ENCODE data around the gene PCDHAC2. TPM values are rescaled to one million over a fixed set of nuclear protein-coding genes. Genes with fewer than 3 reads are reported as not detected.

Gene PCDHAC2
- total and polyA plus RNA-seq, 2 experiments from 2014 or later = 18.9 to 47.8 TPM

DNA sequence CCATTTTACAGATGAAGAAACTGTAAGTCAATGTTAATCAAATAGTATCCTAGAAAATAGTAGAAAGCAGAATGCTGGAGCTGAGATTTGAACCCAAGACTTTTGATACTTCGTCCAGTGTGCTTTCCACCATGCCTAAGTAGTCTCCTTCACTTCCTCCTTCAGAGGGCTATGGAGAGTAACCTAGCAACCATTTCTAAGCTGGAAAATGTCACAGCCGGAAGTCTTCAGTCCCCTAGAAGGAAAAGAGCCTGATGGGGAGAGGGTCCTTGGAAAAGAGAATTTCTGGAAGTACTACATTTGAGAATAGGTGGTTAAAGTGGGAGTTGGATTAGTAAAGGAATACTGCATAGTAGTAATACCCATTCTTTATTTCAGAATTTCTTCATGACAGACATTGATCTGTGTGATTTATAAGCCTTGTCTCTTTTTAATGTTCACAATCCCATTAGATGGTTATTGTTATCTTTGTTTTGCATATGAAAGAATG lies 32.7 kb downstream of the PCDHAC2 start:
- TF ChIP-seq, protein P1, sequence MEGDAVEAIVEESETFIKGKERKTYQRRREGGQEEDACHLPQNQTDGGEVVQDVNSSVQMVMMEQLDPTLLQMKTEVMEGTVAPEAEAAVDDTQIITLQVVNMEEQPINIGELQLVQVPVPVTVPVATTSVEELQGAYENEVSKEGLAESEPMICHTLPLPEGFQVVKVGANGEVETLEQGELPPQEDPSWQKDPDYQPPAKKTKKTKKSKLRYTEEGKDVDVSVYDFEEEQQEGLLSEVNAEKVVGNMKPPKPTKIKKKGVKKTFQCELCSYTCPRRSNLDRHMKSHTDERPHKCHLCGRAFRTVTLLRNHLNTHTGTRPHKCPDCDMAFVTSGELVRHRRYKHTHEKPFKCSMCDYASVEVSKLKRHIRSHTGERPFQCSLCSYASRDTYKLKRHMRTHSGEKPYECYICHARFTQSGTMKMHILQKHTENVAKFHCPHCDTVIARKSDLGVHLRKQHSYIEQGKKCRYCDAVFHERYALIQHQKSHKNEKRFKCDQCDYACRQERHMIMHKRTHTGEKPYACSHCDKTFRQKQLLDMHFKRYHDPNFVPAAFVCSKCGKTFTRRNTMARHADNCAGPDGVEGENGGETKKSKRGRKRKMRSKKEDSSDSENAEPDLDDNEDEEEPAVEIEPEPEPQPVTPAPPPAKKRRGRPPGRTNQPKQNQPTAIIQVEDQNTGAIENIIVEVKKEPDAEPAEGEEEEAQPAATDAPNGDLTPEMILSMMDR (IDR thresholded peaks at IDR 0.05; ENCODE audit: low read depth, low read length) = no peak
- H3K9me3 ChIP-seq (ENCODE audit: low read depth) = no peaks in the 10 kb centered on the region
- H3K4me1 ChIP-seq (ENCODE audit: low read depth) = peaks cover 32% of the 10 kb centered on the region
- H3K36me3 ChIP-seq = no peaks in the 10 kb centered on the region
- DNase-seq (ENCODE audit: low read depth in 1 of 2, low spot score in 1 of 2) = no peak
- no peak overlapping the region for H3K4me3 ChIP-seq
- no peaks in the 10 kb centered on the region for H3K27me3 ChIP-seq
- H3K27ac ChIP-seq = no peak overlapping the region

DNA sequence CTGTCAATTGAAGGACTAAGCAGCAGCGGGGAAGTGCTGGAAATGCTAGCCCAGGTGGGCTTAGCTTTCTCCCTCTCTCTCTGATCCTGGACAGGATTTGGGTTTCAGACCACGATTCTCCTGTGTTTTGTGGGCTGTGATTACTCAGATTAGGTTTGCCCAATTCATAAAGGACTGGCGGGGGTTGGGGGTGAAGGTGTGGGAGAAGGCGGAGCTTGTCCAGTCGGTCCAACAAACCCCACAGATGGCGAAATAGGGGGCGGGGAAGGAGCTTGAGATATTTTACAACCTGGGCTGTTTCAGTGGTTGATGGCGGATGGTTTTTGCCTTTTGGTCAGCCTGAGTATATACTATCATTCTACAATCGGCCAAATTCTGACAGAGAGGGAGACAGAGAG lies 35.2 kb downstream of the PCDHAC2 start:
- Histone ChIP-seq H3K4me3 (peak overlapping the region; percentile 9), H3K27me3 (no peaks in the 10 kb centered on the region), H3K4me1 (ENCODE audit: low read depth) (peaks cover 31% of the 10 kb centered on the region), H3K9me3 (ENCODE audit: low read depth) (no peaks in the 10 kb centered on the region), H3K27ac (no peak overlapping the region), H3K36me3 (no peaks in the 10 kb centered on the region)
- TF ChIP-seq, protein P1 (IDR thresholded peaks at IDR 0.05; ENCODE audit: low read depth, low read length) = no peak
- DNase-seq (ENCODE audit: low read depth in 1 of 2, low spot score in 1 of 2) = peak in 1 of 2 donors; percentile 11

DNA sequence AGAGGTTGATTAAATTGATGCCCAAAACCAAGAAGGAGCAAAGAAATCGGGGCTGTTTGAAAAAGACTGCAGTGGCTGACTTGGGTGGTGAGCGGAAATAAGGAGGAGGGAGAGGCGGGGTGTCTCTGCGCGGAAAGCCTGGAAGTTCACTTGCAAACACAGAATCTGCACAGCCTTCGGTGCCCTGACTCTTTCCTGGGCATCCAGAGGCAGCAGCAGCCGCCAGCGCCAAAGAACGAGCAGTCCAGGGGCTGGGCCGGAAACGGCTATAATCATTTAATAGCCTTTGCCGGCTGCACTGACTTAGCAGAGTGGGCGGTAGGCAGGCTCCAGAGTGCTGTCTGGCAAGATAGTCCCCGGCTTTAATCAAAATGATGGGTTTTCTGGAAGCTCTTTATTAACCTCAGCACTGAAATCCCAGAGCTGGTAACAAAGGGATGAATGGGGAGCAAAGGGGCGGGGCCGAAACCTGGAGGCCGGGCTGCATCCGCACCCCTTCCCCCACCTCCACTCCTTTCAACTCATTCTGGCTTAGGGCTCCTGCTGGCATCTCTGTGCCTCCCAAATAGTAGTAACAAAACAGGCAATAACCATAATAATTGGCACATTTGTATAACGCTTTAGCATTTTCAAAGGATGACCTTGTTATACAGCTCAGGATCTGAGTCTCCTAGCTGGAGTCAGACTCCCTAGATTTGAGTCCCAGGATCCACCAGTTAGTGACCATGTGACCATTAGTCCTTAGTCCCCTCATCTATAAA lies 35.7 kb downstream of the PCDHAC2 start:
- Histone ChIP-seq H3K27ac (no peak overlapping the region), H3K4me1 (ENCODE audit: low read depth) (peaks cover 30% of the 10 kb centered on the region), H3K4me3 (peak overlapping the region; percentile 9), H3K27me3 (no peaks in the 10 kb centered on the region), H3K36me3 (no peaks in the 10 kb centered on the region), H3K9me3 (ENCODE audit: low read depth) (no peaks in the 10 kb centered on the region)
- DNase-seq (ENCODE audit: low read depth in 1 of 2, low spot score in 1 of 2) = peak; percentile 6 to 55
- TF ChIP-seq, protein P1 (IDR thresholded peaks at IDR 0.05; ENCODE audit: low read depth, low read length) = no peak

DNA sequence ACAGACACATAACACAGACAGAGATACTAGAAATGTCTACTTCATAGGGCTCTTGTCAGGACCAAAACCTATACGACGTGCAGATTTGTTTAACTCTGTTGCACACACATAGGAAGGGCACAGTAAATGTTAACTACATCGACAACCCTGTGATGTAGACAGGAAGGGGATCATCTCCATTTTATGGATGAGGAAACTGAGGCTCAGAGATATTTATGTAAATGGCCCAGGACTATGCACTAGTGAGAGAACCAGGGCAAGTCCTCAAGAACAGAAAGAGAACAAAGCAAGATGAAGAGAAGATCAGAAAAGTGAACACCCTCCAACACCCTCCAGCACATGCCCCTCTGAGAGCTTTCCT lies 36.3 kb downstream of the PCDHAC2 start:
- DNase-seq (ENCODE audit: low read depth in 1 of 2, low spot score in 1 of 2) = no peak
- H3K36me3 ChIP-seq = no peaks in the 10 kb centered on the region
- no peaks in the 10 kb centered on the region for H3K27me3 ChIP-seq
- TF ChIP-seq, protein P1 (IDR thresholded peaks at IDR 0.05; ENCODE audit: low read depth, low read length) = no peak
- peaks cover 30% of the 10 kb centered on the region for H3K4me1 ChIP-seq (ENCODE audit: low read depth)
- no peak overlapping the region for H3K27ac ChIP-seq
- H3K4me3 ChIP-seq = no peak overlapping the region
- H3K9me3 ChIP-seq (ENCODE audit: low read depth) = no peaks in the 10 kb centered on the region

DNA sequence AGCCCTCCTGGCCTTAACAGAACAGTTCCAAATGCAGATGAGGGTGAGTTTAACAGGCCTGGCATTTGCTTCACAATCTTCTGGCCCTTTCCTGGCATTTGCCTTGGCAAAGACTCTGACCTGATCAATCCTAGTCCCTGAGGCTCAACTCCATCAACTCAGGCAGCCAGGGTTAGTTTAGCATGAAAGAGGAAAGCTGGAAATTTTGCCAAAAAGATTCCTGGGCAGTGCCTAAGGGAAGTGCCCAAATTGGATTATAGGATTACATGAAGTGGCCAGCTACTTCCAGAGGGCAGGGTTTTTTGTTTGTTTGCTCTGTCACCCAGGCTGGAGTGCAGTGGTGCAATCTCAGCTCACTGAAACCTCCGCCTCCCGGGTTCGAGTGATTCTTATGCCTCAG lies 36.8 kb downstream of the PCDHAC2 start:
- peaks cover 30% of the 10 kb centered on the region for H3K4me1 ChIP-seq (ENCODE audit: low read depth)
- no peaks in the 10 kb centered on the region for H3K27me3 ChIP-seq
- no peaks in the 10 kb centered on the region for H3K36me3 ChIP-seq
- no peaks in the 10 kb centered on the region for H3K9me3 ChIP-seq (ENCODE audit: low read depth)
- no peak overlapping the region for H3K27ac ChIP-seq
- TF ChIP-seq, protein P1 (IDR thresholded peaks at IDR 0.05; ENCODE audit: low read depth, low read length) = no peak
- DNase-seq (ENCODE audit: low read depth in 1 of 2, low spot score in 1 of 2) = no peak
- H3K4me3 ChIP-seq = no peak overlapping the region

Measured in cardiac muscle cell (in vitro differentiated cells and primary cell).